ENCODE data around the gene C14orf180.

The C14orf180 gene

GRCh38 chr14:104579507-104579906, at the start of gene C14orf180:
C14orf180 (plus strand) TSS chr14:104579764; CDS start chr14:104586431, 6,667 bp downstream.
- peak; percentile 76 for TF ChIP-seq GATA2 (IDR thresholded peaks at IDR 0.05; ENCODE audit: low read depth, low read length)
- no peak for TF ChIP-seq GATA3 (IDR thresholded peaks at IDR 0.05; ENCODE audit: low read depth, low read length)

DNA sequence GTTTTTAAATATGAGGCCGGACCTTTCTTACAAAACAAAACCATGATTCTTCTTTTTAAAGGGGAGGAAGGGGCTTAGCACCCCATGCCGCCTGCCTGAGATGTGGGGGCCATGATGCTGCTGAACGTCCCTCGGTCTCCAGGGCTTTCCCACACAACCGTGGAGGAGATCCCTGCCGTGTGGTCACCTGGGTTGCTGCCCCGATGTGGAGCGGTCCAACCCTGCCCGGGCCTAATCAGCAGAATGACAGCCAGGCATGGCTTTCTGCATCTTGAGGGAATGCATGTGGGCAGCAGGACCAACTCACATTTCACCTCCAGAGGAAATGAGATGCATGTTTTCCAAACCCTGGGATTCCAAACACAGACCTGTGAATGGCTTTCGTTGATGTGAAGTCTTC, 48.9 kb upstream of the C14orf180 start:
- TF ChIP-seq GATA2 (IDR thresholded peaks at IDR 0.05; ENCODE audit: low read depth, low read length) (no peak), GATA3 (IDR thresholded peaks at IDR 0.05; ENCODE audit: low read depth, low read length) (no peak)

DNA sequence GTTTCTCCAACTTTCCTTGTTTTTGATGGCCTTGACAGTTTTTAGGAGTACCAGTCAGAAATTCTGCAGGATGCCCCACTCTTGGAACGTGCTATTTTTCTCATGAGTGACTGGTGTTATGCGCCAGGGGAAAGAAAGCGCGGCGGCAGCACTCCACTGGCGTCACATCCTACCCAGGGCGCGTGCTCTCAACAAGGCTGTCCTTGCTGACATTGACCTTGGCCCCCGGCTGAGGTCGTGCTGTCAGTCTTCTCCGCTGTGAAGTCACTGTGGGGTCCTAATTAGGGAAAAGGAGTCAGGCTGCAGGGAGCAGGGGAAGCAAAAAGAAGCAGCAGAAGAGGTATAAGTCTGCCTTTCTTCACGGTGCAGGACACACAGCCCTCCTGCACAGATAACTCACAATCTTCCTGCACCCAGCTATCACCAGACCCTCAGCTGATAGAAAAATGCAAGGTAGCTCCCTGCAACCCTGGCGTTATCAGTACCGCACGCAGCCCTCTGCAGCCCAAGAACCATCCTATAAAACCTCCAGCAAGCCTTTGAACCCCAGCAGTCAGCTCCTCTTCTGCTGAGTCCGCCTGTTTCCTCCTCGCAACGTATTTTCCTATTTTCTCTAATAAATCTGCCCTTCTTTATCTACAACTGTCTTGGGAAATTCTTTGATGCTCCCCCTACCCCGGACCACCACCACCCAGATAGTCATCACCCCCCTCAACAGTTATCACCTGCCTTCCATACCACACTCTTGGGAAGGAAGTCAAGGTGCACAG, 48.0 kb upstream of the C14orf180 start:
- TF ChIP-seq GATA3 (IDR thresholded peaks at IDR 0.05; ENCODE audit: low read depth, low read length) (no peak), GATA2 (IDR thresholded peaks at IDR 0.05; ENCODE audit: low read depth, low read length) (no peak)

DNA sequence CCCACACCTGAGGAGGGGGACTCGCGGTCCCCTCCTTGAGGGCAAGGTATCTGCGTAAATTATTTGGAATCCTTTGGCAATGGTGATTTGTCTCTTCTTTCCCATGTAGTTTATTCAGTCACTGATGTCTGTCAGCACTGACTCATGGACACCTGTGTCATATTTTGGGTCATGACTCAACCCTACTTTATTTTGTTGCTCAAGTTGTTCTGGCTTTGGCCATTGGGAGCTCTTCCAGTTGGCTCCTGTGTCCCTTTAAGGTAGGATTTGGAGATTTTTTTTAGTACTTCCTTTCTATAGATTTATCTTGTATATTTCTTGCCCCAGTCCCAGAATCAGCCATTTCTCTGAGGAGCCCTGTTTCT, 47.4 kb upstream of the C14orf180 start:
- TF ChIP-seq GATA2 (IDR thresholded peaks at IDR 0.05; ENCODE audit: low read depth, low read length) (no peak), GATA3 (IDR thresholded peaks at IDR 0.05; ENCODE audit: low read depth, low read length) (no peak)

- TF ChIP-seq GATA2 (IDR thresholded peaks at IDR 0.05; ENCODE audit: low read depth, low read length) = no peak
- TF ChIP-seq GATA3 (IDR thresholded peaks at IDR 0.05; ENCODE audit: low read depth, low read length) = no peak
Measured at GRCh38 chr14:104534036-104534435, 45.5 kb upstream of the C14orf180 start.

DNA sequence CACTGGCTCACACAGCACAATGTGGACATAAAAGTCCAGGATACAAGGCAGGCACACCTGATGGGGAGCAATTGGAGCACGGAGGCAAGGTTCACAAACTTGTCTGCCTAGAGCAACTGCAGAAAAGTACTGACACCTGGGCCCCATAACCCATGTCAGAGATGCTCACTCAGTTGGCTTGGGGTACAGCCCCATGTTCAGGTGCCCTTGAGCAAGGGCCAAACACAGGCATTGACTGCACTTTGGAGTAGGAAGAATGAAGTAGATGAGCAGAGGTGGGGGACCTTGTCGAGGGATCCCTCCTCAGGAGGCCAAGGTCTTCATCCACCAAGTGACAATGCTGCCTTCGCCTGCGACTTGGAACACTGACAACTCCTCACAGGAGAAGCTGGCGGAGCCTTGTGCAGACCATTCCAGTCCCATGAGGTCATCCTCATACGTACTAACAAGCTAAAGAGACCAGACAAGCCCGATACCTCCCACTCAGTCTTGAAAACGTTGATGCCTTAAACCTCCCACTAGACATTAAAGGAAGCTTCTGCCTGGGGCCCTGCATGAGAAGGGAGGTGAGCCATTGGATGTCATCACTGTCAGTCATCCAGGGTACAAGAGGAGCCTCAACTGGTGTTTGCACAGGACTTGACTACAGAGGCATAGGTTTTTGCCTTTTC, 42.5 kb upstream of the C14orf180 start:
- no peak for TF ChIP-seq GATA2 (IDR thresholded peaks at IDR 0.05; ENCODE audit: low read depth, low read length)
- TF ChIP-seq GATA3 (IDR thresholded peaks at IDR 0.05; ENCODE audit: low read depth, low read length) = no peak

DNA sequence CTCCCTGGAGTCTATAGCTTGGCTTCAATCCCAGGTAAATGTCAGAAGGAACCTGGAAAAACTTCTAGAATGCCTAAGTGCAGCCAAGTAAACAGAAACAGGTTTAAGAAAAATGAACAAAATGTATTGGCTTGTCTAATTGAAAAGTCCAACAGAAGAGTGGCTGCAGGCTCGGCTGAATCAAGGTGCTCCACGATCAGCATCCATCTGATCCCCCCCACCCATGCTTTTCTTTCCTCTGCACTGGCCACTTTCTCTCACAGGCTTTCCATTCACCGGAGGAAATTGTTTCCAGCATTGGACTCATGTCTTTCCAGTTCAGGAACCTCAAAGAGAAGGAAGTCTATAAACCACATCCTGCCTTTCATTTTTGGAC, 42.0 kb upstream of the C14orf180 start:
- TF ChIP-seq GATA3 (IDR thresholded peaks at IDR 0.05; ENCODE audit: low read depth, low read length) (no peak), GATA2 (IDR thresholded peaks at IDR 0.05; ENCODE audit: low read depth, low read length) (no peak)

DNA sequence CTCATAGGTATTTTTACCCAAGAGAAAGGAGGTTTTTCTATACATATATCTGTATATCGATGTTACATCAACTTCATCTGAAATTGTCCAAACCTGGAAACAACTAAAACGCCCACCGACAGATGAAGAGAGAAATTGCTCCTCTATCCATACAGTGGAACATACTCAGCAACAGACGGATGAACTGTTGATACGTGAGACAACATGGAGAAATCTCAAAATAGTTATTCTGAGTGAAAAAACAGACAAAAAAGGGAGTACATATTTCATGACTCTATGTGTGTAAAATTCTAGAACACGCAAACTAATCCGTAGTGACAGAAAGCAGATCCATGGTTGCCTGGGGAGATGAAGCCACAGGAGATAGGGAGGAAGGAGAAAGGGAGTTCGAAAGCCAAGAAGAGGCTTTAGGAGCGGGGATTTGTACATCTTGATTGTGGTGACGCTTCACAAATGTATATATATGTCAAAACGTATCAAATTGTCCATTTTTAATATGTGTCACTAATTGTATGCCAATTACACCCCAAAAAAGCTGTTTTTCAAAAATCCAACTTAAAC, 37.6 kb upstream of the C14orf180 start:
- TF ChIP-seq GATA2 (IDR thresholded peaks at IDR 0.05; ENCODE audit: low read depth, low read length) (no peak), GATA3 (IDR thresholded peaks at IDR 0.05; ENCODE audit: low read depth, low read length) (no peak)

- no peak for TF ChIP-seq GATA2 (IDR thresholded peaks at IDR 0.05; ENCODE audit: low read depth, low read length)
- TF ChIP-seq GATA3 (IDR thresholded peaks at IDR 0.05; ENCODE audit: low read depth, low read length) = no peak
Measured at GRCh38 chr14:104542871-104543830, 36.4 kb upstream of the C14orf180 start.

DNA sequence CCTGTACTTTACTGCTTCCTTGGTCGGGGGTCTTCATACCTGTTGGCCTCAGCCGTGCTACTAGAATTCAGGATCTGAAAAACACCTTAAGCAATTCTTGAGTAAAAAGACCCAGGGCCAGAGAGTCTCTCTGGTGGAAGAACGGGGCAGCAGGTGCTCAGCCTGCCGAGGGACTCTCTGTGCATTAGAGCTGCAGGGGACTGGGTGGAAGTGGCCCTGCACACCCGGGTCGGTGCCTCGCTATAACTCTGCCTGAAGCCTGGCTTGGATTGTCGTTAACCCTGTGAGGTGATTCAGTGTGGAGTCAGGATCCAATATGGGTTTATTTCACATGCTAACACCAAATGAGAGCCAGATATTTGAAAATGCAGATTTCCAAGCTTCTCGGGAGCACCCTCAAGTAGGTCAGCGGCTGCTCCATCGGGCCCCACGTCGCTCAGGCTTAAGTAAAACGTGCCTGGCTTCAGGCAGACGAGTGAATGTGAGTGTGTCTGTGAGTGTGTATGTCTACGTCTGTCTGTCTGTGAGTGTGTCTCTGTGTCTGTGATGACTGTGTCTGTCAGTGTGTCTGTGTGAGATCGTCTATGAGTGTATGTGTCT, 35.1 kb upstream of the C14orf180 start:
- TF ChIP-seq GATA2 (IDR thresholded peaks at IDR 0.05; ENCODE audit: low read depth, low read length) = no peak
- no peak for TF ChIP-seq GATA3 (IDR thresholded peaks at IDR 0.05; ENCODE audit: low read depth, low read length)

DNA sequence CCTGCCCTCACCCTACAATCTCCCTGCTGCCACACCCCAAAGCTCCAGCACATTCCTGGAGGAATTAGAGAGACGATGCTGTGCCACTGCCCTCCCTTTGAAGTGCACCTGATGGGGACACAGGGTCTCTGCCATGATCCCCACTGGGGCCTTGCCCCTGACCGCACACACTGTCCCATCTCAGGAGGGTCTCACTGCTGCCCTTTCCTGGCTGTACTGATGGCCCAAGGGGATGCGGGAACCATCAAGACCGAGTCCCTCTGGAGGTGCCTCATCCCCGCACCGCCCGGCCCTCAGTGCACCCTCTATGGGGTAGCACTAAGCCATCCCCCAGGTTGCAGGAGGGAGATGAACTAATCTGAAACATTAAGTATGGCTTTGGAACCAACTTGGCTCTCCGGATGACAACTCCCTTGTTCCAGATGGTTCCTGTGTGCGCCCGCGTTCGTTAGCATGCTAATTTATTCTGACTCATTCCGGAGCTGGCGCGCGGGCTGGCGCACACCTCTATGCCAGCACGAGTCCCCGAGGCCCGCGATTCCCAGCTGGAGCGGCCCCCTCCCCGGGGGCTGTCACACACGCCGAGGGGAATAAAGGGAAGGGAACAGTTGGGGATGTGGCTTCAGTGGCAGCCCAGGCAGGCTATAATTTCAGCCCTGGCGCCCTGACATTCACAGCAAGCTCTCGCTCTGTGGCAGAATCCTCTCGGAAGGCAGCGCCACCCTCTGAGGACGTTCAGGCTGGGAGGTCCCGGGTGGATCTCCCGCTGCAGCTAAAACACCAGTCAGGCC, 34.2 kb upstream of the C14orf180 start:
- TF ChIP-seq GATA3 (IDR thresholded peaks at IDR 0.05; ENCODE audit: low read depth, low read length) (no peak), GATA2 (IDR thresholded peaks at IDR 0.05; ENCODE audit: low read depth, low read length) (no peak)

DNA sequence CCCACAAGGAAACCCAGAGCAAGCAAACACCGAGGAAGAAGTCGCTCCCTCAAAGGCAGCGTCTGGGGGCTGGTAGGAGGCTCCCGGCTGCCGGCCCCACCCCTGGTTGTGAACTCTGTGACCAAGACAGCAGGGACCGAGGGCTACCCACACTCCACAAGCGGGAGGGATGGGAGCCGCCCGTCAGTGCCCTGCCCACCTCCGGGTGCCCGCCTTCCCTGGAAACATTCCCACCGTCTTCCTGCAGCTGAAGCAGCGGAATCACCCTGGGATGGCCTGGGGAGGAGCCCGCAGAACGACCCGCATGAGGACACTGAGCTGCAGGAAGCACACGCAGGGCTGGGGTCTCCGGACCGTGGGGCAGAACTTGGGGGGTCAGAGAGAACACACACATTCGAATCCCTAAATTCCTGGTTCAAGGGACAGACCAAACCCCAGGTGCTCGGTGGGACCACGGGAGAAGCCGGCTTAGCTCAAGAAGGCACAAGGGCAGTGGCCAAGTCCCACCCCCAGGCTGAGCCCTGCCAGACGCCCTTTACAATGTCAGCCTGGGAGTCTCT, 33.5 kb upstream of the C14orf180 start:
- no peak for TF ChIP-seq GATA2 (IDR thresholded peaks at IDR 0.05; ENCODE audit: low read depth, low read length)
- no peak for TF ChIP-seq GATA3 (IDR thresholded peaks at IDR 0.05; ENCODE audit: low read depth, low read length)

All from SH-SY5Y (cell line).